ENCODE measurements around the gene CCDC192.

Gene CCDC192

GRCh38 chr5:127922603-127923002 lies 219.4 kb downstream of the CCDC192 start:
- no peak overlapping the region for H3K4me3 ChIP-seq (ENCODE audit: control insufficient read depth, low read depth, low read length)
- DNase-seq (ENCODE audit: low read depth), result no peak

GRCh38 chr5:127923804-127924570 lies 220.8 kb downstream of the CCDC192 start:
- no peak for DNase-seq (ENCODE audit: low read depth)
- no peak for TF ChIP-seq CTCF (IDR thresholded peaks at IDR 0.05; ENCODE audit: control insufficient read depth, insufficient read depth, low read depth, low read length, missing control alignments)
- H3K4me3 ChIP-seq (ENCODE audit: control insufficient read depth, low read depth, low read length), result no peak overlapping the region

More at GRCh38 chr5:127922603-127923002, 219.4 kb downstream of the CCDC192 start:
- TF ChIP-seq CTCF (IDR thresholded peaks at IDR 0.05; ENCODE audit: control insufficient read depth, insufficient read depth, low read depth, low read length, missing control alignments), result no peak

- TF ChIP-seq CTCF (IDR thresholded peaks at IDR 0.05; ENCODE audit: control insufficient read depth, insufficient read depth, low read depth, low read length, missing control alignments), result no peak
- no peak overlapping the region for H3K4me3 ChIP-seq (ENCODE audit: control insufficient read depth, low read depth, low read length)
- no peak for DNase-seq (ENCODE audit: low read depth)
These were observed 221.4 kb downstream of the CCDC192 start for GRCh38 chr5:127924606-127925005.

GRCh38 chr5:127925916-127926315 lies 222.7 kb downstream of the CCDC192 start:
- TF ChIP-seq CTCF (IDR thresholded peaks at IDR 0.05; ENCODE audit: control insufficient read depth, insufficient read depth, low read depth, low read length, missing control alignments), result no peak
- DNase-seq (ENCODE audit: low read depth), result no peak
- no peak overlapping the region for H3K4me3 ChIP-seq (ENCODE audit: control insufficient read depth, low read depth, low read length)

- DNase-seq (ENCODE audit: low read depth), result no peak
- no peak for TF ChIP-seq CTCF (IDR thresholded peaks at IDR 0.05; ENCODE audit: control insufficient read depth, insufficient read depth, low read depth, low read length, missing control alignments)
- H3K4me3 ChIP-seq (ENCODE audit: control insufficient read depth, low read depth, low read length), result no peak overlapping the region
These were observed 223.8 kb downstream of the CCDC192 start for GRCh38 chr5:127926974-127927373.

- no peak for TF ChIP-seq CTCF (IDR thresholded peaks at IDR 0.05; ENCODE audit: control insufficient read depth, insufficient read depth, low read depth, low read length, missing control alignments)
- no peak overlapping the region for H3K4me3 ChIP-seq (ENCODE audit: control insufficient read depth, low read depth, low read length)
- no peak for DNase-seq (ENCODE audit: low read depth)
These were observed 224.9 kb downstream of the CCDC192 start for GRCh38 chr5:127928053-127928452.
